ENCODE measurements around the gene TXNRD1. TPM values are rescaled to one million over a fixed set of nuclear protein-coding genes. Genes with fewer than 3 reads are reported as not detected.
"Not testable (repeated sequence)": the region's sequence is repeated elsewhere in the genome, so short reads cannot be mapped to it uniquely, and the experiment has no call there.

The TXNRD1 gene
- total RNA-seq, 1 experiment from 2014 or later, result 259 TPM

DNA sequence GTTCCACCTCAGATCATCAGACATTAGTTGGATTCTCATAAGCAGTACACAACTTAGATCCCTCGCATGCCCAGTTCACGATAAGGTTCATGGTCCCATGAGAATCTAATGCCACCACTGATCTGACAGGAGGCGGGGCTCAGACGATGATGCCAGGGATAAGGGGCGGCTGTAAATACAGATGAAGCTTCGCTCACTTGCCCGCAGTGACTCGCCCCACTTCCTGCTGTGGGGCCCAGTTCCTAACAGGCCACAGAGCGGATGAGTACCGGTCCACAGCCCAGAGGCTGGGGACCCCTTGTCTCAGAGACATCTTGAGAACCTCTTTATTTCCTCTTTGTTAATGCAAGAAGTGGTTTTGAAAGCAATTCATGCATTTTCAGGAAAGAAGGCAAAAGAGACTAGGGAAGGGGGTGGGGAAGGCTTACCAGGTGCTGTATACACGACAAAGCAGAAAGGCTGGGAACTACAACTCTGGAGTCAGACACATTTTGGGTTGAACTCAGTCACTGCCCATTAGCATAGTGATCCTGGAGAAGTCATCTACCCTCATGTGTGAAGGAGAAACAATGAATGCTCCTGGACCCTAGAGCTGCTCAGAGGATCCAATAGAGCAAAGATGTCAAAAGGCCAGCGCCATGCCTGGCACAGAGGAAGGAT is 156.6 kb downstream of the TXNRD1 start:
- no peak for DNase-seq (ENCODE audit: low spot score)

DNA sequence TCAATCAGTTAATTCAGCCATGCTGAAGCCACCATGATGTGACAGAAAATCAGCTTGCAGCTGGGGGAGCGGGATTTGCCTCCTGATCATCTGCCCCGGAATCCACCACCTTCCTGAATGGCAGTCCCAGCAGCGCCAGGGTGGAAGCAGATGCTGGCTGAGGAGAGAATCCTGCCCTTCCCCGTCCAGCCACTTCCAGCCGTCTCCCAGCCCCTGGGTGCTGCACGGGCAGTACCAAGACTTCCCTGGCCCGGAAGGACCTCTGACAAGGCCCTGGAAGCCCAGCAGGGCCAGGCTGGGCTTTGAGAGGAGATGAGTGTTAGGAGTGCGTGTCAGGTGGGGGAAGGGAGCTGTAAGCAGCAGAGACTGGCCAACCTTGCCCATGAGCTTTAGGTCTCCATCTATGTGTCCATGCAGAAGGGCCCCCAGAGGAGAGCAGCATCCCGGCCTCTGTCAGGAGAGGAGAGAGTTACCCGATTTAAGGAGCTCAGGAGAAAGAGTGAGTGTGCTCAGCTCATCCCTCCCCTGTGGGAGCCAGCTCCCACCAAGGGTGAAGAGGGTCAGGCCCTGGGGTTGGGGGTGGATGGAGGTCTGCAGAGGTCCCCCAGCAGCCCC is 157.2 kb downstream of the TXNRD1 start:
- DNase-seq (ENCODE audit: low spot score), result no peak

DNA sequence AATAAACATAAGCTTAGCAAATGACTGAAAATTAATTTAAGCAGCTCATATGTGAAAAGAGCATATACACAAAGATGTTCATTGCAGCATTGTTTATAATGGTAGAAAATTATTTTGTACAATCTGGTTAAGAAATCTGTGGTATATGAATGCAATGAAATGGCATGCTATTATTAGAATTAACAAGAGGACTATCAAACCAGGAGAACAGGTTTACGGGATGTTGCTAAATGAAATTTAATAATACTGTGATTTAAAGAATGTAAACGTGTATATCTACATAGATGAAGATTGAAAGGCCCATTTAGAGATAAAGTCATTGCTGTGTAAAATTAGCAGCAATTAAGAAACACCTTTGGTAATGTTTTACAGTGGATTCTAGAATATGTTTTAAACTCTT is 158.5 kb downstream of the TXNRD1 start:
- DNase-seq (ENCODE audit: low spot score), result no peak

DNA sequence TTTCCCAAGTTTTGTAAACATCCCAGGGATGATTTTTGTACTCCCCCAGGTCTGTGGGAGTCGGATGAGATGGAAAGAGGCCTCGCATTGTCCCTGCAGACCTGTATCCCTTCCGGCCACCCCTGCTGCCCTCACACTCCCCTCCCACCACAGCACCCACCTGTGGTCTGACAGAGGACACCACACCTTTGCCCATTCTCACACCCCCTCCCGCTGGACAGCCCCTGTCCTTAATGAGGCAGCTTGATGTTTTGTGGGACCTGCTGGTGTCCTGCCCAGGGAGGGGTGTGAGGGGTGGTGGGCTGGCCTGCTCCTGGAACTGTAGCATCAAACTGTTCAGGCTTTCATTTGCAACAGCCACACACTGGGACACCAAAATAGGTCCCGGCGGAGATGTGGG is 159.2 kb downstream of the TXNRD1 start:
- no peak for DNase-seq (ENCODE audit: low spot score)

DNA sequence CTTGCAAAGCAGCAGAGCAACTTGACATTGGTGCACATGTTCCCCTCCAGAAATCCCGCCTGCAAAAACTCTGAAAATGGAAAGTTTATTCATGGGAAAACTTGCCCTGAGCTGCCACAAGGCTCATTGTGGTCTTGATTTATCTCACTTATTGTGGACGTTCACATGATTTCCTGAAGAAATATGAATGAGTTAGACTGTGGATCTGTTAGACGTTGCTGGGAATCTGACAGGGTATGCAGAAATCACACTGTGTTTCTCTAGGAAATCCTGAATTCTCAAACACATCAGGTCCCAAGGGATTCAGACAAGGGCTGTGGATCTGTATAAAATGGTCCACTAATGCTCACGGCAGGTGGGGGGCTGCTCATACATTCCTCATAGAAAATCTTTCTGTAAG is 160.2 kb downstream of the TXNRD1 start:
- DNase-seq (ENCODE audit: low spot score), result no peak

DNA sequence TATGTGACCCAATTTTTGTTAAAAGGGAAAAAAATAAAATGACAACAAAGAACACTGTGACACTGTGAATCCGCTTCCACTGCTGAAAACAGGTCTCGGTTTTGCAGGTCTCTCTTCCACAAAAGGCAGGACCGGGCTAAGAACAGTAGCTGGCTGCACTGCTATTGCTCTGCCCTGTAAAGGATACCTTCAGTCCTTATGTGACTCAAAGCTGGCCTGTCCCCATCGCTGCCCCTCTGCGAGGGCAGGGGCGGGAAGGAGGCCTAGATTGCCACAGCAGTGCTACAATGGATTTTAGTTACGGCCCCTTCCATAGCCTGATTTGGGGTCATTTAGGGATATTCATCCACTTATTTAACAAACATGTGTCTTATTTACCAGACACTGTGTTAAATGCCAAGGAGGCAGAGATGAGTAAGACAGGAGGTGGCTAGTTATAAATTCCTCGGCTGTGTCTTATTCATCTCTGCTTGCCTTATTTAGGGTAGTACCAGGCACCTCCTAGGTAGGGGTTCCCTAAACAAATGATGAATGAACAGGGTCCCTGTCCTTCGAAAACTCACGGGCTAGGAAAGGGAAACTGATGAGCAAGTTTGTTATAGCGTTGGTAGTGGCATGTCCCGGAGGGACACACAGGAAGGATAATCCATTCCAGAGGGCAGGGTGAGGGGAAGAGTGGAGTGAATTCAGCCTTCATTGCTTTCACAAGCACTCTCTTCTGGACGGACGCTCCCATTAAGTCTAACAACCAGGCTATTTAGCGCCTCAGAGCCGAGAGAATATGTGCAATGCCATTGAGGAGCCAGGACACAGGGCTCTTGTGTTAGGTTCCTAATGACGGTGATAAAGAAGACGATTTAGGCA is 161.3 kb downstream of the TXNRD1 start:
- no peak for DNase-seq (ENCODE audit: low spot score)

DNA sequence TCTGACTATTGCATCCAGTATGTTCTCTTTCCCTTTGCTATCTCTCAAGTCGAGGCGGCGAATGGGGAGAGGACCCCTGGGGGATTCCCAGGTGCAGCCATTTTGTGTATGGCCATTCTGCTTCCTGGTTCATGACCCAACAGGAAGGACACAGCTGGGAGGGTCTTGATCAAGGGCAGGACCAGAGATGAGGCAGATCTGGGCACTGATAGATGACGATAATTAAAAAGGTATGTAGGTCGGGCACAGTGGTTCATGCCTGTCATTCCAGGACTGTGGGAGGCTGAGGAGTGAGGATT is 161.9 kb downstream of the TXNRD1 start:
- DNase-seq (ENCODE audit: low spot score), result no peak

DNA sequence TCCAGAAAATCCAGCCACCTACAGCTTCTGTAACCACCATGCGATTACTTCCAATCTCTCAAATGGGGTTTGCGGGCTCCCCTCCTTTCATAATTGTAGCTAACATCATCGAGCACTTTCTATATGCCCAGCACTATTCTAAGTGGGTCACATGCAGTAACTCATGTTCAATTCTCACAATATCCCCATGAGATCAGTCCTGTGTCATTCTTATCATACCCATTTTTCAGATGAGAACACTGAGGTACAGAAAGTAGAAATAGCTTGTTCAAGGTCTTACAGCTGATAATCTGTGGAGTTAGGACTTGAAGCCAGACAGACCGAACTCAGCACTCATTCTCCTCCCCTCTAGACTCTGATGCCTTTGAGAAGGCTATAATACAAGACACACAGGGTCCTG is 162.8 kb downstream of the TXNRD1 start:
- DNase-seq (ENCODE audit: low spot score), result no peak

DNA sequence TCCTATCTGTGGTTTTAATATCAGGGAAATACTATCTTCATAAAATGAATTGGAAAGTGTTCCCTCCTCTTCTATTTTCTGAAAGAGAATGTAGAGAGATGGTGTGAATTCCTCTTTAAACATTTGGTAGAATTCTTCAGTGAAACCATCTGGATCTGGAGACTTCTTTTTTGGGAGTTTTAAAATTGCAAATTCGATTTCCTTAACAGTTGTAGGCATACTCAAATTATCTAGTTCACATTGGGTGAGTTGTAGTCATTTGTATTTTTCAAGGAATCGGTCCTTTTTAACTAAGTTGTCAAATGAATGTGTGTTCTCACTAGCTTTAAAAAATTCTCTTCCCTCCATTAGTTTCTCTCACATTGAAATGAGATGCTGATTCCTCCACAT is 165.8 kb downstream of the TXNRD1 start:
- DNase-seq (ENCODE audit: low spot score), result no peak

DNA sequence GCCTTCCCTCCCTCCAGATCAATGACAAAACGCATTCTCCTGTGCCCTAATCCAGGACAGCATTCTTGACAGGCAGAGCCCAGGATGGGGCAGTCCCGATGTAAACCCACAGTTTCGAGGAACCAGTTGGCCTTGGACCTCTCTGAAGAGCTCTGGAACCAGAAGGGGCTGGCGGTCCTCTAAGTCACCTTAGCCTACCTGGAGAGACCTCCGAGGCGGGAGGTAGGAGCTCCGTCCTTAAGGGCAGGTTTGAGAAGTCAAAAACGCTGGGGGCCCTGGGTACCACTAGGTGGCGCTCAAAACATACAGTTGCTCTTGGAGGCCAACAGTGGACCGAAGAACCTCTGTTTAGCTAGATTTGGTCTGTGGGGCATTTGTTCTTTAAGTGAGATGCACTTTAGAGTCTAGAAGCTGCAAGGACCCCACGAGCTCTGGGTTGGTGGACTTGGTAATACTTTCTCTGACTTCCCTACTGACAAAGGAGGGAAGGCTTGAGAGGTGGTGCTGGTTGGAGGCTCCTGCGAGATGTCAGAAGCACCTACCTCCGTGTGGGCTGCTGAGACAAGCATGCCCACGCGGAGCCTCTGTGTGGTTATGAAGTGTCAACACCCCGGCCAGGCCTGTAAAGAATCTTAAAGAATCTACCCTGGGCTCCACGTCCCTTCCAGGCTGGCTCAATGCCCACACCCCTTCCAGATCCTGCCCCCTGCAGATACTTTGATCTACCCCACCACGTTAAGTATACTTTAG is 166.3 kb downstream of the TXNRD1 start:
- peak; percentile 90 for DNase-seq (ENCODE audit: low spot score)

DNA sequence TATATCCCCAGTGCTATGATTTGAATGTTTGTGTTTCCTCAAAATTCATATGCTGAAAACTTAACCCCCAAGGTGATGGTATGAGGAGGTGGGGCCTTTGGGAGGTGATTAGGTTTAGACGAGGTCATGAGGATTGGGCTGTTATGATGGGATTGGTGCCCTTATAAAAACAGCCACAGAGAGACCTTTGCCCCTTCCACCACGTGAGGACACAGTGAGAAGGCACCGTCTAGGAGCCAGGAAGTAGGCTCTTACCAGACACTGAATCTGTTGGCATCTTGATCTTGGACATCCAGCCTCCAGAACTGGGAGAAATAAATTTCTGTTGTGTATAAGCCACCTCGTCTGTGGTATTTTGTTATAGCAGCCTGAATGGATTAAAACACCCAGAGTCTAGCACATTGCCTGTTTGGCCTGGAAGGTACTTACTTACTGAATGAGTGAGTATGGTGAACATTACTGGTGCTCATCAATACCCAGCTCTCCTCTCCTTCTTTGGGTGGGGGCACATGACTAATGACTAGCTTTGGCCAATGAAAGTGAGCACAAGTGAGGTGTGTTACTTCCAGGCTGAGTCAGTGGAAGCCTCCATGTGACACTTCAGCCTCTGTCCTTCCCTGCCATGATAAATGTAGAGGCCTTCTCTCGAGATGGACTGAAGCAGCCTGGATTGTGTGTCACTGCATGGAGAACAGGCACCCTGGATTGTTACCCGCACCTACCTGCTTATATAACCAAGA is 168.7 kb downstream of the TXNRD1 start:
- DNase-seq (ENCODE audit: low spot score), result no peak

DNA sequence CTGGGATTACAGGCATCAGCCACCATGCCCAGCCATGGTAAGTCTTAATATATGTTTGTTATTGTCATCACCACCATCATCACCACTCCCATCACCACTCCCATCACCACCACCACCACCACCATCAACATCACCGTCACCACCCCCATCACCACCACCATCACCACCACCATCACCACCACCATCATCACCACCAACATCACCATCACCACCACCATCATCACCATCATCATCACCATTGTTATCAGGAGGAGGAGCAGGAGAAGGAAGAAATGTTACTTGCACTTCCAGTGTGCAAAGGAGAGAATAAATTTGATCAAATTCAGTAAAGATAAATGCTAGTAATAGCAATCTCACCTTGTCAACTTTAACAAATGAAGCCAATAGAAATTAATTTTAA is 169.9 kb downstream of the TXNRD1 start:
- no peak for DNase-seq (ENCODE audit: low spot score)

DNA sequence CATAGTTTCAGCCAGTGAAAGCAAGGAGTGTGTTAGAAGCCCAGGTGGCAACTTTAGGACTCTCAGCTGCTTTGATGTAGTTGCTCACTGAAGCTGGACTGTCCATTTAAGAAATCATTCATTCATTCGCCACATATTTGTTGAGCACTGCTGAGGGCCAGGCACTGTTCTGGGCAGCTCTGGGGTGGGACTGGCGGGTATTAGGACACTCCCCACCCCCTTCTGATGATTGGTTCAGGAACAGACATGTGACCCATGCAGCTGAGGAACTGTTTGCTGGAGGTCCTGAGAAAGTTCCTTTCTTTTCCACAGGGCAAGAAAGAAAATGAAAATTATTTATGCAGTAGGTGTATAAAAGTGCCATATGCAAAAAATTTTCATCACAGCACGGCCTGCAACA is 170.9 kb downstream of the TXNRD1 start:
- DNase-seq (ENCODE audit: low spot score), result no peak

DNA sequence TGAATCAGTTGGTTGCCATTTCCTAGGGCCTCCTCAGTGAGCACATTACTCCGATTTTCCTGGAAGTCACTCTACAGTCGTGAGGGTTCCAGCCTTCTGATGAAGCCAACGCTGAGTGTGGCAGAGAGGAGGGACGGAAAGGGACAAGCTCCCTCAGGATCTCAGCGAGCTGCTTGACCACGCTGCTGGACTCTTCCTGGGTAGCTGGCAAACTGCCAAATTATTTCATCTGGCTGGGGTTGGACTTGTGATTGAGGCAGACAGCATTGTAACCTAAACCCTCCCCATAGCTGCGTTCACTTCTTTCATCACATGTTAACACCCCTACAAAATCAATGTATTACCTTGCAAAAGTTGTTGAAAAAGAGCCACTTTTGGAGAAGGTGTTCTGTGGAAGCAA is 171.6 kb downstream of the TXNRD1 start:
- no peak for DNase-seq (ENCODE audit: low spot score)

DNA sequence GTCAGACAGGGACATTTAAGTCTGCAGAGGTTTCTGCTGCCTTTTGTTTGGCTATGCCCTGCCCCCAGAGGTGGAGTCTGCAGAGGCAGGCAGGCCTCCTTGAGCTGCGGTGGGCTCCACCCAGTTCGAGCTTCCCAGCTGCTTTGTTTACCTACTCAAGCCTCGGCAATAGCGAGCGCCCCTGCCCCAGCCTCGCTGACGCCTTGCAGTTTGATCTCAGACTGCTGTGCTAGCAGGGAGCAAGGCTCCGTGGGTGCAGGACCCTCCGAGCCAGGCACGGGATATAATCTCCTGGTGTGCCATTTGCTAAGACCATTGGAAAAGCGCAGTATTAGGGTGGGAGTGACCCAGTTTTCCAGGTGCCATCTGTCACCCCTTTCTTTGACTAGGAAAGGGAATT is 178.5 kb downstream of the TXNRD1 start:
- DNase-seq (ENCODE audit: low spot score), result not testable (repeated sequence)

Other genes with a start within 250 kb of the TXNRD1 start
- 28.8 and 32.0 TPM in 2 replicates for gene TDG, start 249.9 kb upstream of the TXNRD1 start, total RNA-seq (2014; rRNA removed; shearing (Covaris generic))
- not detected in 2 replicates for gene GLT8D2, start 165.6 kb upstream of the TXNRD1 start, total RNA-seq (2014; rRNA removed; shearing (Covaris generic))
- 0.97 and 1.4 TPM in 2 replicates for gene HCFC2, start 151.2 kb upstream of the TXNRD1 start, total RNA-seq (2014; rRNA removed; shearing (Covaris generic))
- 8.8 and 8.9 TPM in 2 replicates for gene NFYB, start 77.6 kb upstream of the TXNRD1 start, total RNA-seq (2014; rRNA removed; shearing (Covaris generic))
- gene EID3, start 88.0 kb downstream of the TXNRD1 start, total RNA-seq (2014; rRNA removed; shearing (Covaris generic)), result 6.2 and 8.7 TPM in 2 replicates
- gene CHST11, start 241.2 kb downstream of the TXNRD1 start, total RNA-seq (2014; rRNA removed; shearing (Covaris generic)), result 1.6 and 3.8 TPM in 2 replicates

Data from HT-29 (cell line).